ENCODE measurements around the gene SURF4. TPM values are rescaled to one million over a fixed set of nuclear protein-coding genes. Genes with fewer than 3 reads are reported as not detected.
"Not testable (repeated sequence)": the region's sequence is repeated elsewhere in the genome, so short reads cannot be mapped to it uniquely, and the experiment has no call there.

Gene SURF4
- total and polyA plus RNA-seq, 2 experiments from 2014 or later: 354 to 360 TPM

DNA sequence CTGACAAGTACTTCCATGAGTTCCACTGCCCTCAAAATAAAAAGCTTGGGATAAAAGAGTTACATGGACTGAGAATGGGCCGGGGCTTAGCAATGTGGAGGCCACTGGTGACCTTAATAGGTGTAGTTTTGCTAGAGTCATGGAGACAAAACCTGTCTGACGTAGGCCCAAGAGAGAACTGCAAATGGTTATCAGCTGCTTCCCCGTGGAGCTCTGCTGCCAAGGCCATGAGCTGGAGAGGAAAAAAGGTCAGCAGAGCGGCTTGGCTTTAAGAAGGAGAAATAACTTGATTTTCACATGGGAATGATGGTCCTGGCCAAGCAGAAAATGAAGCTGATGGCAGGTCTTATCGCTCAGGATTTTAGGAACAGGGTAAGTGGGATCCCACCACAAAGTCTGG is 36.2 kb downstream of the SURF4 start:
- Histone ChIP-seq H3K27ac (no peak overlapping the region), H3K36me3 (replicated peaks; ENCODE audit: insufficient read depth, low read depth) (no peaks in the 10 kb centered on the region), H3K27me3 (no peaks in the 10 kb centered on the region), H4K20me1 (ENCODE audit: insufficient read depth, poor library complexity, severe bottlenecking) (no peaks in the 10 kb centered on the region), H3K4me2 (no peak overlapping the region), H3K4me1 (ENCODE audit: insufficient read depth) (peaks cover 5% of the 10 kb centered on the region), H2AFZ (no peak overlapping the region), H3K4me3 (no peak overlapping the region), H3K9me2 (replicated peaks; ENCODE audit: insufficient read depth) (no peaks in the 10 kb centered on the region), H3K79me2 (peaks cover 12% of the 10 kb centered on the region), H3K9me3 (ENCODE audit: low read depth) (no peaks in the 10 kb centered on the region)
- TF ChIP-seq, protein P1, sequence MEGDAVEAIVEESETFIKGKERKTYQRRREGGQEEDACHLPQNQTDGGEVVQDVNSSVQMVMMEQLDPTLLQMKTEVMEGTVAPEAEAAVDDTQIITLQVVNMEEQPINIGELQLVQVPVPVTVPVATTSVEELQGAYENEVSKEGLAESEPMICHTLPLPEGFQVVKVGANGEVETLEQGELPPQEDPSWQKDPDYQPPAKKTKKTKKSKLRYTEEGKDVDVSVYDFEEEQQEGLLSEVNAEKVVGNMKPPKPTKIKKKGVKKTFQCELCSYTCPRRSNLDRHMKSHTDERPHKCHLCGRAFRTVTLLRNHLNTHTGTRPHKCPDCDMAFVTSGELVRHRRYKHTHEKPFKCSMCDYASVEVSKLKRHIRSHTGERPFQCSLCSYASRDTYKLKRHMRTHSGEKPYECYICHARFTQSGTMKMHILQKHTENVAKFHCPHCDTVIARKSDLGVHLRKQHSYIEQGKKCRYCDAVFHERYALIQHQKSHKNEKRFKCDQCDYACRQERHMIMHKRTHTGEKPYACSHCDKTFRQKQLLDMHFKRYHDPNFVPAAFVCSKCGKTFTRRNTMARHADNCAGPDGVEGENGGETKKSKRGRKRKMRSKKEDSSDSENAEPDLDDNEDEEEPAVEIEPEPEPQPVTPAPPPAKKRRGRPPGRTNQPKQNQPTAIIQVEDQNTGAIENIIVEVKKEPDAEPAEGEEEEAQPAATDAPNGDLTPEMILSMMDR (IDR thresholded peaks at IDR 0.05; ENCODE audit: poor library complexity): no peak
- TF ChIP-seq EZH2 (IDR thresholded peaks at IDR 0.05; ENCODE audit: borderline replicate concordance) (no peak), EZH2phosphoT487 (IDR thresholded peaks at IDR 0.05; ENCODE audit: low read depth, severe bottlenecking, unreplicated experiment) (no peak)
- DNase-seq (ENCODE audit: low spot score): no peak
- WGBS (ENCODE audit: low lambda C conversion rate, missing lambda C conversion rate): 89% methylated on average over 5 of the region's 5 CpGs

DNA sequence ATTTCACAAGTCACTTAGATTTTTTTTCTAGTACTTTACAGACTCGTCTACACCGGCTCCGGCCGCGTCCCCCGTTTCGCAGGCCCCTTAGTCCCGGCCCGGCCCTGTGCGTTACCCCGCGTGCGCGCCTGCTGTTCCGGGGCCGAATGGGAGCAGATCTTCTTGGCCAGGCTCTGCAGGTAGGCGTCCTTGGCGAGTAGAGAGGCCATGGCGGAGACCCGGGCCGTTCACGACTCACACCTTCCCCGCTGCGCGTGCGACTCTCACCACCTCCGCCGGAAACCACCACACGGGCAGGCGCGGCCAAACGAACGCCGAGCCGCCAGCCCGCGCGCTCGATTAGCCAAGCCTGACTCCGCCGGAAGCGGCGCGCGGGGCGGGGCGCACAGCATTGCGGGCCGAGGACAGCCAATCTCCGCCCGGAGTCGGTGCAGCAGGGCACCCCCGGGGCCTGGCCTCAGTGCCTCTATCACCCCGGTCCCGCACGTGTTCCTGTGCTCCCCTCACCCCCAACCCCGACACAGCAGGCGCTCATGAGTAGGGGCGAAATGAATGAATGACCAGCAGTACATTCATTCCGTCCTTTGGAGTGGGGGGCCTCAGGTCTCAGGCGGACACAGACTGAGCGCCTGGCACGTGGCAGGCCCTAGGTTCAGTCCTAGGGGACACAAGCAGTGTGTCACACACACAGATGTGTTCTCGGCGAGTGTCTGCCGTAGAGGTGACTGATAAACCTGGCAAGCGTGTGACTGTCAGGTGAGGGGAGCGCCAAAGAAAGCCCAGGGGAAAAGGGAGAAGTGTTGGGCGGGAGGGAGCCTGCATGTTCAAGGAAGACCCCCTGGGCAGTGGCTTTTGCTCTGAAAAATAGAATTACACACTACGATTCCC is 39.7 kb downstream of the SURF4 start, which contains the start of gene SURF6:
Gene SURF6, minus strand, starts transcription at position 265 of the 888 bp plus-strand sequence. Its CDS starts 56 bp downstream, at position 209.
- DNase-seq (ENCODE audit: low spot score): peak; percentile 95
- TF ChIP-seq EZH2 (IDR thresholded peaks at IDR 0.05; ENCODE audit: borderline replicate concordance) (no peak), EZH2phosphoT487 (IDR thresholded peaks at IDR 0.05; ENCODE audit: low read depth, severe bottlenecking, unreplicated experiment) (no peak)
- TF ChIP-seq, protein P1 (IDR thresholded peaks at IDR 0.05; ENCODE audit: poor library complexity): no peak
- Histone ChIP-seq H2AFZ (peak within 1 kb of the TSS; percentile 70), H3K27ac (peak within 1 kb of the TSS; percentile 84), H3K79me2 (peaks cover 28% of the 10 kb centered on the region), H4K20me1 (ENCODE audit: insufficient read depth, poor library complexity, severe bottlenecking) (no peaks in the 10 kb centered on the region), H3K4me2 (peak within 1 kb of the TSS; percentile 90), H3K36me3 (replicated peaks; ENCODE audit: insufficient read depth, low read depth) (no peaks in the 10 kb centered on the region), H3K27me3 (no peaks in the 10 kb centered on the region), H3K4me3 (peak within 1 kb of the TSS; percentile 94), H3K9me3 (ENCODE audit: low read depth) (no peaks in the 10 kb centered on the region), H3K9me2 (replicated peaks; ENCODE audit: insufficient read depth) (no peaks in the 10 kb centered on the region), H3K4me1 (ENCODE audit: insufficient read depth) (peaks cover 9% of the 10 kb centered on the region)
- WGBS (ENCODE audit: low lambda C conversion rate, missing lambda C conversion rate): 7% methylated on average over 69 of the region's 70 CpGs

- H3K4me1 ChIP-seq (ENCODE audit: insufficient read depth); H4K20me1 ChIP-seq (ENCODE audit: insufficient read depth, poor library complexity, severe bottlenecking); H3K27me3 ChIP-seq; H2AFZ ChIP-seq; H3K9me3 ChIP-seq (ENCODE audit: low read depth); DNase-seq (ENCODE audit: low spot score); H3K36me3 ChIP-seq (replicated peaks; ENCODE audit: insufficient read depth, low read depth); H3K9me2 ChIP-seq (replicated peaks; ENCODE audit: insufficient read depth): not testable (repeated sequence)
- H3K79me2 ChIP-seq: peaks cover 28% of the 10 kb centered on the region
- H3K4me2 ChIP-seq: peak overlapping the region; percentile 90
- H3K27ac ChIP-seq: peak overlapping the region; percentile 84
- WGBS (ENCODE audit: low lambda C conversion rate, missing lambda C conversion rate): 75% methylated on average over 11 of the region's 11 CpGs
- H3K4me3 ChIP-seq: peak overlapping the region; percentile 94
Observed at GRCh38 chr9:133334888-133335287, 41.0 kb downstream of the SURF4 start.

DNA sequence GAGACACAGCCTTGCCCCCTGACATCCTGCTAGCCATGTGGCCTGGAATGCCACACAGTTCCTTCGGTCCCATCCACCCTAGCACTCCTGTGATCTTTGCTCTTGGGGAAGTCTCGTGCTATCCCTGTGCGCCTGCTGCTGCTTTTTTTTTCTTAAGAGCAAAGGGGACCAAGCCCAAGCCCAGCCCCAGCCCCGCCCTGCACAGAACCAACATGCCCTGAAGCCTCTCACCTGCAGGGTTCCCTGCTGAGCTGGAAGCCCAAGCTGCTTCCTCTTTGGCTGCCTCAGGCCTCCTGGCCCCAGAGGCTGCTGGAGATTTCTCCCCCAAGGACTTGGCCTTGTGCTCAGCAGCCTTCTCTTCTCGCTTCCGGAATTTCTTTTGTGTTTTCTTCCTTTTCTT is 41.7 kb downstream of the SURF4 start:
- Histone ChIP-seq H3K9me2 (replicated peaks; ENCODE audit: insufficient read depth) (no peaks in the 10 kb centered on the region), H3K79me2 (peaks cover 28% of the 10 kb centered on the region), H3K27me3 (no peaks in the 10 kb centered on the region), H4K20me1 (ENCODE audit: insufficient read depth, poor library complexity, severe bottlenecking) (no peaks in the 10 kb centered on the region), H3K4me1 (ENCODE audit: insufficient read depth) (peaks cover 9% of the 10 kb centered on the region), H3K4me2 (peak overlapping the region; percentile 90), H3K4me3 (no peak overlapping the region), H3K36me3 (replicated peaks; ENCODE audit: insufficient read depth, low read depth) (no peaks in the 10 kb centered on the region), H3K27ac (peak overlapping the region; percentile 84), H2AFZ (no peak overlapping the region), H3K9me3 (ENCODE audit: low read depth) (no peaks in the 10 kb centered on the region)
- peak; percentile 76 for DNase-seq (ENCODE audit: low spot score)
- TF ChIP-seq, protein P1 (IDR thresholded peaks at IDR 0.05; ENCODE audit: poor library complexity): no peak
- TF ChIP-seq EZH2 (IDR thresholded peaks at IDR 0.05; ENCODE audit: borderline replicate concordance) (no peak), EZH2phosphoT487 (IDR thresholded peaks at IDR 0.05; ENCODE audit: low read depth, severe bottlenecking, unreplicated experiment) (no peak)
- WGBS (ENCODE audit: low lambda C conversion rate, missing lambda C conversion rate): 96% methylated on average over 6 of the region's 6 CpGs

Measured in hepatocyte (in vitro differentiated cells).